ENCODE measurements around the gene PCBP3.

GRCh38 chr21:45766501-45766900 lies 123.0 kb downstream of the PCBP3 start:
- no peak for TF ChIP-seq CTCF (IDR thresholded peaks at IDR 0.05; ENCODE audit: control extremely low read depth in 1 of 3, insufficient read depth in 1 of 3, low read depth in 1 of 3, low read length in 3 of 3)
- no peak for TF ChIP-seq TAF1 (IDR thresholded peaks at IDR 0.05; ENCODE audit: low read depth, low read length)
- TF ChIP-seq POLR2AphosphoS5 (IDR thresholded peaks at IDR 0.05; ENCODE audit: low read depth, low read length), result no peak
- no peak for TF ChIP-seq MAFK (IDR thresholded peaks at IDR 0.05; ENCODE audit: low read depth, low read length)
- no peak for TF ChIP-seq CEBPB (IDR thresholded peaks at IDR 0.05; ENCODE audit: low read depth, low read length)
- no peak for TF ChIP-seq BRCA1 (IDR thresholded peaks at IDR 0.05; ENCODE audit: low read depth, low read length)
- no peak for TF ChIP-seq CHD2 (IDR thresholded peaks at IDR 0.05; ENCODE audit: low read length)
- no peak for TF ChIP-seq CBX8 (IDR thresholded peaks at IDR 0.05; ENCODE audit: borderline replicate concordance, low read depth, low read length)
- TF ChIP-seq YY1 (IDR thresholded peaks at IDR 0.05; ENCODE audit: low read depth, low read length), result no peak
- no peak for TF ChIP-seq EZH2 (IDR thresholded peaks at IDR 0.05; ENCODE audit: low read depth, low read length, severe bottlenecking)
- no peak for TF ChIP-seq JUND (IDR thresholded peaks at IDR 0.05; ENCODE audit: low read length)
- no peak for TF ChIP-seq ZNF274 (IDR thresholded peaks at IDR 0.05; ENCODE audit: borderline replicate concordance, extremely low read depth, low read length)
- TF ChIP-seq RXRA (IDR thresholded peaks at IDR 0.05; ENCODE audit: insufficient read depth, low read depth, low read length), result no peak
- no peak for TF ChIP-seq RFX5 (IDR thresholded peaks at IDR 0.05; ENCODE audit: borderline replicate concordance, low read depth, low read length)
